ENCODE results near the gene CFAP141. TPM values are rescaled to one million over a fixed set of nuclear protein-coding genes. Genes with fewer than 3 reads are reported as not detected.
A peak's percentile ranks its signal among the peaks of the same experiment; 100 is the strongest.

CFAP141 gene
- total and polyA plus RNA-seq, 2 of the 4 experiments (the other 2 are of a cell fraction) = not detected

- Histone ChIP-seq H3K56ac (ENCODE audit: extremely low read depth, insufficient read depth, low read length) (no peak overlapping the region), H3K4ac (ENCODE audit: low read depth, low read length) (no peak overlapping the region), H3K18ac (ENCODE audit: low read depth, low read length) (no peak overlapping the region), H3K4me3 (ENCODE audit: insufficient read depth, low read depth, low read length) (no peak overlapping the region), H2AK9ac (replicated peaks; ENCODE audit: low read depth, low read length, poor library complexity) (no peak overlapping the region), H3K79me1 (ENCODE audit: low read depth in 1 of 2, low read length in 2 of 2) (peaks cover 28 to 39% of the 10 kb centered on the region in 2 experiments), H3K9me1 (ENCODE audit: insufficient read depth, low read length) (peaks cover 2% of the 10 kb centered on the region; the same call in 1 of the 2 replicates), H3K36me3 (ENCODE audit: control insufficient read depth, insufficient read depth, low read length) (peaks cover 76% of the 10 kb centered on the region), H3K23ac (ENCODE audit: low read depth, low read length) (no peak overlapping the region), H3K9me3 (ENCODE audit: control insufficient read depth, insufficient read depth, low read length) (no peaks in the 10 kb centered on the region), H3K27ac (ENCODE audit: insufficient read depth, low read length) (no peak overlapping the region), H2BK120ac (ENCODE audit: low read depth, low read length) (no peak overlapping the region), H3K4me1 (ENCODE audit: control insufficient read depth, insufficient read depth, low read length) (no peaks in the 10 kb centered on the region), H2AK5ac (ENCODE audit: low read depth, low read length) (no peak overlapping the region), H3K27me3 (ENCODE audit: control insufficient read depth, insufficient read depth, low read length) (no peaks in the 10 kb centered on the region), H4K5ac (ENCODE audit: low read depth, low read length) (no peak overlapping the region), H3K9ac (ENCODE audit: low read depth, low read length) (no peak overlapping the region), H2BK15ac (ENCODE audit: low read depth, low read length) (no peak overlapping the region), H2AFZ (replicated peaks; ENCODE audit: low read length, poor library complexity) (no peak overlapping the region), H4K91ac (ENCODE audit: insufficient read depth, low read depth, low read length) (no peak overlapping the region), H4K8ac (ENCODE audit: low read depth in 2 of 2, low read length in 2 of 2) (no peak overlapping the region), H2BK5ac (ENCODE audit: low read depth, low read length, poor library complexity, severe bottlenecking) (no peak overlapping the region), H3K14ac (replicated peaks; ENCODE audit: low read depth, low read length) (no peak overlapping the region), H4K20me1 (ENCODE audit: insufficient read depth, low read length) (peaks cover 4% of the 10 kb centered on the region; the same call in 1 of the 2 replicates), H3K4me2 (ENCODE audit: low read depth, low read length) (no peak overlapping the region), H2BK20ac (ENCODE audit: low read depth, low read length) (no peak overlapping the region)
- dilution Hi-C loops (cut with HindIII; ENCODE audit: low sequenced_read_pairs, unreplicated experiment) (no loop called here), in situ Hi-C loops (cut with MboI; ENCODE audit: low sequenced_read_pairs) (no loop called here), intact Hi-C loops (cut with micrococcal nuclease) (no loop called here)
- peak; percentile 42 for DNase-seq
- no TSS peak for BruUV-seq (replicated peaks)
- TF ChIP-seq ELK1 (IDR thresholded peaks at IDR 0.05; ENCODE audit: borderline replicate concordance, low read depth, low read length) (no peak), CEBPB (IDR thresholded peaks at IDR 0.05; ENCODE audit: low read depth, low read length) (no peak), SMC3 (IDR thresholded peaks at IDR 0.05; ENCODE audit: low read depth, low read length) (no peak), USF2 (IDR thresholded peaks at IDR 0.05; ENCODE audit: low read depth, low read length) (no peak), CHD1 (IDR thresholded peaks at IDR 0.05; ENCODE audit: low read depth, low read length) (no peak), MXI1 (IDR thresholded peaks at IDR 0.05; ENCODE audit: borderline replicate concordance, low read depth, low read length) (no peak), CTCF (conservative IDR thresholded peaks at IDR 0.05; ENCODE audit: low read depth, low read length) (no peak), POLR2A (IDR thresholded peaks at IDR 0.05; ENCODE audit: low read depth, low read length) (no peak), MAZ (IDR thresholded peaks at IDR 0.05; ENCODE audit: borderline replicate concordance, low read depth, low read length) (no peak), RCOR1 (IDR thresholded peaks at IDR 0.05; ENCODE audit: insufficient replicate concordance, low read length) (no peak)
- ChIA-PET POLR2A (ENCODE audit: unreplicated experiment) (no interaction called here), CTCF (no interaction called here)
- no peak for ATAC-seq (ENCODE audit: low read depth)
- no CpG with 5 or more reads among the region's 7 CpGs for WGBS, 2 experiments (ENCODE audit: extremely low coverage in 2 of 2, insufficient read length in 1 of 2)
Measured at GRCh38 chr1:154253671-154254070, 47.5 kb upstream of the CFAP141 start.
